Vagina (tissue), 2 donors: ENCODE measurements around the gene HIGD1B.

Source experiments
- CTCF ChIP-seq, 3 experiments: fragments of 450-650 bp in 2 of 3; fragments of 200-600 bp in 1 of 3; sonication (generic) in 1 of 3; IDR thresholded peaks; one replicate each; pipeline ENCODE4 v1.5.1; 2017 to 2019; ENCODE audit warnings: antibody characterized with exemption in 3 of 3, mild to moderate bottlenecking in 2 of 3, moderate library complexity in 2 of 3
- POLR2A ChIP-seq, 2 donors: fragments of 450-650 bp; IDR thresholded peaks; one replicate each; pipeline ENCODE4 v1.6.1; 2017; ENCODE audit warnings: antibody characterized with exemption in 2 of 2, mild to moderate bottlenecking in 2 of 2, moderate library complexity in 2 of 2
- POLR2AphosphoS5 ChIP-seq, 2 donors: sonication (generic); formaldehyde crosslinking; IDR thresholded peaks; one replicate each; pipeline ENCODE4 v1.9.0; 2017; ENCODE audit warnings: antibody characterized with exemption in 2 of 2, mild to moderate bottlenecking in 2 of 2, low read depth in 1 of 2; ENCODE audit not compliant: insufficient read depth in 1 of 2

- no peak for TF ChIP-seq POLR2AphosphoS5 (IDR thresholded peaks at IDR 0.05; ENCODE audit: insufficient read depth in 1 of 2, low read depth in 1 of 2)
- no peak for TF ChIP-seq CTCF (IDR thresholded peaks at IDR 0.05)
- no peak for TF ChIP-seq POLR2A (IDR thresholded peaks at IDR 0.05)
Observed at GRCh38 chr17:44846206-44846605, 1.5 kb upstream of the HIGD1B start.
